NCI-H2107 (cell line): Measurements from ENCODE around the gene ELOVL6.
"Not testable (repeated sequence)": the region's sequence is repeated elsewhere in the genome, so short reads cannot be mapped to it uniquely, and the experiment has no call there.

Source experiments
- DNase-seq: peaks from one replicate; lab custom pipeline; 2025; lab: John Stamatoyannopoulos, UW

Gene ELOVL6

GRCh38 chr4:110196871-110197528 is 1.4 kb downstream of the ELOVL6 start:
- peak; percentile 46 for DNase-seq

- DNase-seq: no peak
These were observed 2.1 kb downstream of the ELOVL6 start for GRCh38 chr4:110196206-110196870.

- DNase-seq: no peak
These were observed 2.7 kb downstream of the ELOVL6 start for GRCh38 chr4:110195561-110196205.

GRCh38 chr4:110193822-110194761 is 4.3 kb downstream of the ELOVL6 start:
- peak; percentile 41 for DNase-seq

GRCh38 chr4:110193287-110193686 is 5.1 kb downstream of the ELOVL6 start:
- DNase-seq: not testable (repeated sequence)

GRCh38 chr4:110190249-110190648 is 8.2 kb downstream of the ELOVL6 start:
- no peak for DNase-seq

GRCh38 chr4:110188113-110188512 is 10.3 kb downstream of the ELOVL6 start:
- no peak for DNase-seq

GRCh38 chr4:110184791-110185155 is 13.6 kb downstream of the ELOVL6 start:
- no peak for DNase-seq

- DNase-seq: no peak
These were observed 14.2 kb downstream of the ELOVL6 start for GRCh38 chr4:110184140-110184790.

GRCh38 chr4:110183643-110184042 is 14.8 kb downstream of the ELOVL6 start:
- DNase-seq: no peak

GRCh38 chr4:110183058-110183457 is 15.4 kb downstream of the ELOVL6 start:
- no peak for DNase-seq

GRCh38 chr4:110181890-110182289 is 16.5 kb downstream of the ELOVL6 start:
- DNase-seq: no peak

- DNase-seq: no peak
These were observed 22.8 kb downstream of the ELOVL6 start for GRCh38 chr4:110175634-110176033.

GRCh38 chr4:110172972-110173371 is 25.4 kb downstream of the ELOVL6 start:
- peak; percentile 15 for DNase-seq

- no peak for DNase-seq
These were observed 26.4 kb downstream of the ELOVL6 start for GRCh38 chr4:110171971-110172370.

- no peak for DNase-seq
These were observed 27.6 kb downstream of the ELOVL6 start for GRCh38 chr4:110170861-110171260.

- no peak for DNase-seq
These were observed 32.8 kb downstream of the ELOVL6 start for GRCh38 chr4:110165382-110166286.

- DNase-seq: no peak
These were observed 33.6 kb downstream of the ELOVL6 start for GRCh38 chr4:110164856-110165255.

- no peak for DNase-seq
These were observed 34.2 kb downstream of the ELOVL6 start for GRCh38 chr4:110164251-110164650.

GRCh38 chr4:110163327-110164069 is 34.9 kb downstream of the ELOVL6 start:
- no peak for DNase-seq
